Astrocyte of the cerebellum (primary cell): ENCODE data around the gene CACNA2D2.
A peak's percentile ranks its signal among the peaks of the same experiment; 100 is the strongest.

ENCODE experiments used
- DNase-seq: peaks from one replicate; pipeline ENCODE4 v3.0.0-alpha.2; 2011; ENCODE audit warnings: low read depth
- H3K4me3 ChIP-seq: 2 replicates; pipeline ENCODE4 v1.5.1; 2011; ENCODE audit warnings: mild to moderate bottlenecking, low read depth, low read length, moderate library complexity
- in situ Hi-C: cut with HindIII; loops from 2 replicates; pipeline ENCODE4 v1.10.0; 2017; ENCODE audit warnings: low sequenced_read_pairs
- TF ChIP-seq, protein P1 (sequence below): IDR thresholded peaks from 2 replicates; pipeline ENCODE4 v1.5.1; 2012; ENCODE audit warnings: low read length, low read depth, moderate library complexity, mild to moderate bottlenecking; ENCODE audit errors: missing control alignments

Gene CACNA2D2

DNA sequence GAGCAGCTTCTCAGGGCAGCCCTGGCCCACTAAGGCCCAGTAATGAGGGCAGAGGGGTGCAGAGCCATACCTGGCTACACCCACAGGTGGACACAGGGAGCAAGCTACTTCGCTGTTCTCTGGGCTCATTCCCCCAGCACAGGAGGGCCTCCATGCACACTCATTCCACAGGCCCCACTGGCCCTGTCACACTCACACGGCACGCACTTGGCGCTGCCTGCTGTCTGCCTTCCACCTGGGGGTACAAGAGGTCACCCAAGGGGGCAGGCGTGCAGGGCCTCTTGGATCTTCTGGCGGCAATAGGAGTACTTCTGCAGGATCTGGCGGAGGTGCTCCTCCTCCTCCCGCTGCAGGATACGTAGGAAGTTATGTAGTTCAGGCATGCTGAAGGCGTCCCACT, 173.1 kb downstream of the CACNA2D2 start:
- DNase-seq: no peak
- TF ChIP-seq, protein P1, sequence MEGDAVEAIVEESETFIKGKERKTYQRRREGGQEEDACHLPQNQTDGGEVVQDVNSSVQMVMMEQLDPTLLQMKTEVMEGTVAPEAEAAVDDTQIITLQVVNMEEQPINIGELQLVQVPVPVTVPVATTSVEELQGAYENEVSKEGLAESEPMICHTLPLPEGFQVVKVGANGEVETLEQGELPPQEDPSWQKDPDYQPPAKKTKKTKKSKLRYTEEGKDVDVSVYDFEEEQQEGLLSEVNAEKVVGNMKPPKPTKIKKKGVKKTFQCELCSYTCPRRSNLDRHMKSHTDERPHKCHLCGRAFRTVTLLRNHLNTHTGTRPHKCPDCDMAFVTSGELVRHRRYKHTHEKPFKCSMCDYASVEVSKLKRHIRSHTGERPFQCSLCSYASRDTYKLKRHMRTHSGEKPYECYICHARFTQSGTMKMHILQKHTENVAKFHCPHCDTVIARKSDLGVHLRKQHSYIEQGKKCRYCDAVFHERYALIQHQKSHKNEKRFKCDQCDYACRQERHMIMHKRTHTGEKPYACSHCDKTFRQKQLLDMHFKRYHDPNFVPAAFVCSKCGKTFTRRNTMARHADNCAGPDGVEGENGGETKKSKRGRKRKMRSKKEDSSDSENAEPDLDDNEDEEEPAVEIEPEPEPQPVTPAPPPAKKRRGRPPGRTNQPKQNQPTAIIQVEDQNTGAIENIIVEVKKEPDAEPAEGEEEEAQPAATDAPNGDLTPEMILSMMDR: no peak
- no peak overlapping the region for H3K4me3 ChIP-seq
- in situ Hi-C loops: loop anchor here (5.0 kb wide), 1 partner anchor 207 kb away; no protein-coding TSS in a partner anchor

DNA sequence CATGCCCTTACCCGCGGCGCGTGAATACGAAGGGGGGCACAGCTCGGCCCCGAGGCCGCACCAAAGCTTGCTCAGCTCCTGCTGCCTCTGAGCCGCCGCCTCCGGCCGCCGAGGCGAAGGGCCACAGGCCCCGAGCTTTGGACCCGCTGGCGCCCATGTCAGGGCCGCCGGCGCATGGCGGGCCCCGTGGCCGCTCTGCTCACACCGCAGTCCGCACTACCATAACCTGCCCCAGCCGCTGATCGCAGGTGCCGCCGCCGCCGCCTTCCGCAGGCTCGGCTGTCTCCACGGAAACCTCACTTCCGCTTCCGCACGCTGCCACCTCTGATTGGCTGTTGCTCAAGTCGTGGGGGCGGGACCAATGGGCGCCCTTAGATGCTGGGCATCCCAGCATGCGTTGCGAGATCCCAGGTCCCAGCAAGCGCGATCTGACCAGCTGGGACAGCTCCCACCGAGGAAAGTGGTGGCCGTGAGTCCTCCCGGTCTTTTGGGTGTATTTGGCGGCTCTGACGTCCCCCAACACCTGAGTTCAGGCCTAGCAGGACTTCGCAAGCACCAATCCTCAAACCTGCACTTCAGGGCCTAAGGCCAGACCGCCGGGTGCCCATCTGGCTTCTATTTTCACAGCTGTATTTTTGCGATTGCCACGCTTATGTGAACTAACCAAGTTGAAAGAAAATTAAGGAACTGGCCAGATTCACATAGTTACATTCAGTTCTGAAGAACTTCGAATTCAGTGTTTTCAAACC, 175.3 kb downstream of the CACNA2D2 start, which contains the start of gene TUSC2:
Gene TUSC2 (minus strand): TSS at position 281 of the 749 bp plus-strand sequence. CDS start 124 bp downstream, at position 157.
- TF ChIP-seq, protein P1: no peak
- DNase-seq: peak; percentile 91
- in situ Hi-C loops: no loop called here
- H3K4me3 ChIP-seq: peak within 1 kb of the TSS; percentile 88

DNA sequence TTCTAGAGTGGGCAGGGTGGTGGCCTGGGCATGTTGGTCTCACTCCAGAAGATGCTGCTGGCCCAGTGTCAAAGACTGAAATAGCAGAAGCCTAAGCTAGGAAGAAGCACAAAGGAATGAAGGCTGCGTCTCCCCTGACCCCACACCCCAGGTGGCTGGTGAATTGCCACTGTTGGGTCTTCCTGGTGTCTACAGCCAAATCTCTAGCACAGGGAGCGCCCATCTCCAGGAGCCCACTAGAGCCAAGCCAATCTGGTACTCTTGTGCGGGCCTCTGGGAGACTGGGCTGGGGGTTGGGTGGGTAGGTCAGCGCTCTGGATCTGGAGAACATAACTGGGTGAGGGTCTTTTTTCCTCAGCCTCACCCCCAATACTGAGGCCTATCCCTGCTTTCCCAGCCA, 176.3 kb downstream of the CACNA2D2 start:
- TF ChIP-seq, protein P1: no peak
- DNase-seq: no peak
- in situ Hi-C loops: no loop called here
- peak overlapping the region; percentile 88 for H3K4me3 ChIP-seq

DNA sequence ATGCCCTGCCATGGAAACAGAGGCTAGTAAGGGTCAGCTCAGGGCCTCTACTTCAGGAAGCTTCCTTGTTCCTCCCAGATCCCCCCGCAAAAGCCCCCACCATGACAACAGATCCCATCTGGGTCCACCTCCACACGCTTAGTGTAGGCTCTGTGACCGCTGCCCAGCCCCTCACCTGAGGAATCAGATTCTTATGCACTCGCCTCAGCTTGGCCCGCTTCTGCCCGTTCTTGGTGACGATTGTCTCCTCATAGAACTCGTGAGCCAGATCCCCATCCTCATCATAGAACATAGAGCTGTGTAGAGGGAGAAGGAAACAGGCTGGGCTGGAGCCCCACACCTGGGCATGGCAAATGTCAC, 177.3 kb downstream of the CACNA2D2 start:
- in situ Hi-C loops: no loop called here
- DNase-seq: no peak
- TF ChIP-seq, protein P1: no peak
- H3K4me3 ChIP-seq: no peak overlapping the region

DNA sequence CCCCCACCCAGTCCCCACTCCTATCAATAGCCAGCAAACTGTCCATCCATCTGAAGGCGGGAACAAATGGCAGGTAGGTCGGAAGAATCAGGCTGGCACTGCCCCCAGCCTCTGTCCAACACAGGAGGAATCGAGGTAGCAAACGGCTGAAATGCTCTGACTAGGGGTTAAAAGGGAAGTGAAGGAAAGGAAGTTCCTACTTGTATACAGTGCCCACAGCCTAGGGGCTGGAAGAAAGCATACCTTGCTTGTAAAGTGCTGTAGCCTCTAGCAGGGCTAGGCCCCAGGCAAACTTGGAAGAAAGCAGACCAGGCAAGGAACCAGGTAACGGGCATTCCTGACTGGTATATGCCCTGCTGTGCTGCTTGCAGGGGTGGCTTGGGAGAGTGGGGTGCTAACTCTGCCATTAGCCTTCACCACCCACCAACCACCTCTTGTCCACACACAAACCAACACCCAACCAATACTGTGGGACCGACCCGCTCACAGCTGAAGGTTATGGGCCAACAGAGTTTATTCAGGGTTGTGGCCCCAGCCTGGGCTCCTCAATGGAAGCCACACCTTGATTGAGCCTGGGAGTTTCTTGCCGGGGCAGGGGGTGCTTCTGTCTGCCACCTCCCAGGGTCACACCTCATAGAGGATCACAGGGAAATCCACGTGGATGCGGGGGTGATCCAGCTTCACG, 177.8 kb downstream of the CACNA2D2 start:
- in situ Hi-C loops: no loop called here
- TF ChIP-seq, protein P1: no peak

DNA sequence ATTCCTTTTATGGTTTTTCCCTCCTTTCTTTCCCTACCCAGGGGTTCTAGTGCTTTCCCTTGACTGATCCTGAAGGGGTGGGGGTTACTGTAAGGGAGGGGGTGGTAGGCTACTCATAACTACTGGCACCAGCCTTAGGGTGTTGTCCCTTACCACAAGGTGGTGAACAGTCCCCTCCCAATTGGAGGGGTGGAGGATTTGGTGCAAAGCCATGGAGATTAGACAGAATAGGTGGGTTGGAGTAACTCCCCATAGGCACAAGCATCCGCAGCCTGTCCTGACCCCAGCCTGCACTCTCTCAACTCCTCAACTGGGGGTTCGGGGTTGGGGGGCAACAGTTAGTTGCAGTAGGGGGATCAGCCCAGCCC, 178.3 kb downstream of the CACNA2D2 start:
- no peak for DNase-seq
- in situ Hi-C loops: no loop called here
- no peak overlapping the region for H3K4me3 ChIP-seq
- TF ChIP-seq, protein P1: no peak

More for the DNA sequence above, 177.8 kb downstream of the CACNA2D2 start:
- DNase-seq: no peak
- no peak overlapping the region for H3K4me3 ChIP-seq
